HEK293 (cell line): Measurements from ENCODE around the gene H2AZ2.

Source experiments
- GLI4 ChIP-seq: fragments of 450-650 bp; formaldehyde crosslinking; IDR thresholded peaks from 2 replicates; pipeline ENCODE4 v1.5.1; 2016; ENCODE audit warnings: missing biosample characterization, missing genetic modification characterization
- ZBTB7A ChIP-seq: fragments of 450-650 bp; formaldehyde crosslinking; IDR thresholded peaks from 2 replicates; pipeline ENCODE4 v1.5.1; 2016; ENCODE audit warnings: low read depth, missing biosample characterization, missing genetic modification characterization
- ZEB2 ChIP-seq: fragments of 450-650 bp; formaldehyde crosslinking; IDR thresholded peaks from 2 replicates; pipeline ENCODE4 v1.5.1; 2016; ENCODE audit warnings: missing biosample characterization, missing genetic modification characterization
- ZFP3 ChIP-seq: fragments of 450-650 bp; formaldehyde crosslinking; IDR thresholded peaks from 2 replicates; pipeline ENCODE4 v1.5.1; 2016; ENCODE audit warnings: low read depth, missing biosample characterization, missing genetic modification characterization
- ZNF169 ChIP-seq: fragments of 450-650 bp; formaldehyde crosslinking; IDR thresholded peaks from 2 replicates; pipeline ENCODE4 v1.5.1; 2016; ENCODE audit warnings: missing biosample characterization, missing genetic modification characterization
- ZNF184 ChIP-seq: fragments of 450-650 bp; IDR thresholded peaks from 2 replicates; pipeline ENCODE4 v1.5.1; 2018; ENCODE audit warnings: missing biosample characterization, mild to moderate bottlenecking, missing genetic modification characterization
- ZNF19 ChIP-seq: fragments of 450-650 bp; formaldehyde crosslinking; IDR thresholded peaks from 2 replicates; pipeline ENCODE4; 2016; ENCODE audit warnings: missing biosample characterization, missing genetic modification characterization, low read depth
- ZNF24 ChIP-seq: fragments of 450-650 bp; formaldehyde crosslinking; IDR thresholded peaks from 2 replicates; pipeline ENCODE4 v1.5.1; 2016; ENCODE audit warnings: missing biosample characterization, missing genetic modification characterization
- ZNF324 ChIP-seq: fragments of 450-650 bp; formaldehyde crosslinking; IDR thresholded peaks from 2 replicates; pipeline ENCODE4 v1.5.1; 2016; ENCODE audit warnings: missing biosample characterization, missing genetic modification characterization
- ZNF37A ChIP-seq: fragments of 450-650 bp; IDR thresholded peaks from 2 replicates; pipeline ENCODE4 v1.5.1; 2018; ENCODE audit warnings: missing biosample characterization, missing genetic modification characterization
- ZNF394 ChIP-seq: fragments of 450-650 bp; formaldehyde crosslinking; IDR thresholded peaks from 2 replicates; pipeline ENCODE4 v1.5.1; 2016; ENCODE audit warnings: missing biosample characterization, missing genetic modification characterization, mild to moderate bottlenecking, moderate library complexity, borderline replicate concordance
- ZNF423 ChIP-seq: fragments of 450-650 bp; formaldehyde crosslinking; IDR thresholded peaks from 2 replicates; pipeline ENCODE4 v1.5.1; 2016; ENCODE audit warnings: missing biosample characterization, missing genetic modification characterization
- ZNF548 ChIP-seq: fragments of 450-650 bp; formaldehyde crosslinking; IDR thresholded peaks from 2 replicates; pipeline ENCODE4 v1.5.1; 2016; ENCODE audit warnings: missing biosample characterization, missing genetic modification characterization
- ZNF549 ChIP-seq: fragments of 450-650 bp; IDR thresholded peaks from 2 replicates; pipeline ENCODE4 v1.5.1; 2018; ENCODE audit warnings: missing biosample characterization, missing genetic modification characterization, mild to moderate bottlenecking, inconsistent platforms, moderate library complexity
- ZNF600 ChIP-seq: fragments of 450-650 bp; formaldehyde crosslinking; IDR thresholded peaks from 2 replicates; pipeline ENCODE4 v1.5.1; 2016; ENCODE audit warnings: missing biosample characterization, missing genetic modification characterization
- ZNF623 ChIP-seq: fragments of 450-650 bp; formaldehyde crosslinking; IDR thresholded peaks from 2 replicates; pipeline ENCODE4 v1.5.1; 2016; ENCODE audit warnings: missing biosample characterization, missing genetic modification characterization
- ZNF624 ChIP-seq: fragments of 450-650 bp; formaldehyde crosslinking; IDR thresholded peaks from 2 replicates; pipeline ENCODE4 v1.5.1; 2017; ENCODE audit warnings: missing biosample characterization, missing genetic modification characterization
- TF ChIP-seq, protein P1 (sequence below): fragments of 450-650 bp; formaldehyde crosslinking; IDR thresholded peaks from 2 replicates; pipeline ENCODE4 v1.5.1; 2016; ENCODE audit warnings: missing biosample characterization, missing genetic modification characterization
- TF ChIP-seq, protein P2 (sequence below): fragments of 450-650 bp; formaldehyde crosslinking; IDR thresholded peaks from 2 replicates; pipeline ENCODE4 v1.5.1; 2016; ENCODE audit warnings: missing biosample characterization, missing genetic modification characterization, borderline replicate concordance
- TF ChIP-seq, protein P3 (sequence below): fragments of 450-650 bp; formaldehyde crosslinking; IDR thresholded peaks from 2 replicates; pipeline ENCODE4 v1.5.1; 2016; ENCODE audit warnings: missing biosample characterization, missing genetic modification characterization, low read depth
- TF ChIP-seq, protein P4 (sequence below): fragments of 450-650 bp; formaldehyde crosslinking; IDR thresholded peaks from 2 replicates; pipeline ENCODE4 v1.5.1; 2016; ENCODE audit warnings: missing biosample characterization, missing genetic modification characterization
- TF ChIP-seq, protein P5 (sequence below): fragments of 450-650 bp; formaldehyde crosslinking; optimal IDR thresholded peaks from 2 replicates; pipeline ENCODE3; 2016; ENCODE audit warnings: missing biosample characterization, mild to moderate bottlenecking, missing genetic modification characterization
- TF ChIP-seq, protein P6 (sequence below): fragments of 450-650 bp; formaldehyde crosslinking; IDR thresholded peaks from 2 replicates; pipeline ENCODE4 v1.5.1; 2017; ENCODE audit warnings: missing biosample characterization, missing genetic modification characterization

Gene H2AZ2

DNA sequence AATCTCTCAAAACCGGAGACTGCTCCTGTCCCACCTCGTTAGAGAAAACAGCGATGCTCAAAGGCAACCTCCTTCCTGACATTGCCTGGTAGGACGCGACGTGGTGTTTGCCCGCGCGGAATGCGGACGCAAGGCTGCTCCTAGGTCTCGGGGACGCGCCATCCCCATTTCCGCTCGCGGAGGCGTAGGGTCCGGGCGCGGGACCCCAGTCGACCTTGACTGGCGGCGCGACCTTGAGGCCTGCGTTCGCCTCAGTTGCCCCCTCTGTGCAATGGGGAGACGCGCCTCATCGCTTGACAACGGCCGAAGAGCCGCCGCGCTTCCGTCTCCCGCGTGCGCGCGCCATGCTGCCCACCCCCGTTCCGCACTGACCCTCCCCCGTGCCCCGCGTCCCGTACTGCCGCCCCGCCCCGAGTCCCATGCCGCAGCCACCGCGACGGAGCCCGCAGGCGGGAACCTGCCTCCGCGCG, 51.8 kb downstream of the H2AZ2 start (continued):
- TF ChIP-seq, protein P1, sequence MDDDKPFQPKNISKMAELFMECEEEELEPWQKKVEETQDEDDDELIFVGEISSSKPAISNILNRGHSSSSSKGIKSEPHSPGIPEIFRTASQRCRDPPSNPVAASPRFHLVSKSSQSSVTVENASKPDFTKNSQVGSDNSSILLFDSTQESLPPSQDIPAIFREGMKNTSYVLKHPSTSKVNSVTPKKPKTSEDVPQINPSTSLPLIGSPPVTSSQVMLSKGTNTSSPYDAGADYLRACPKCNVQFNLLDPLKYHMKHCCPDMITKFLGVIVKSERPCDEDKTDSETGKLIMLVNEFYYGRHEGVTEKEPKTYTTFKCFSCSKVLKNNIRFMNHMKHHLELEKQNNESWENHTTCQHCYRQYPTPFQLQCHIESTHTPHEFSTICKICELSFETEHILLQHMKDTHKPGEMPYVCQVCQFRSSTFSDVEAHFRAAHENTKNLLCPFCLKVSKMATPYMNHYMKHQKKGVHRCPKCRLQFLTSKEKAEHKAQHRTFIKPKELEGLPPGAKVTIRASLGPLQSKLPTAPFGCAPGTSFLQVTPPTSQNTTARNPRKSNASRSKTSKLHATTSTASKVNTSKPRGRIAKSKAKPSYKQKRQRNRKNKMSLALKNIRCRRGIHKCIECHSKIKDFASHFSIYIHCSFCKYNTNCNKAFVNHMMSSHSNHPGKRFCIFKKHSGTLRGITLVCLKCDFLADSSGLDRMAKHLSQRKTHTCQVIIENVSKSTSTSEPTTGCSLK (tag by site-specific recombination) = no peak
- no peak for TF ChIP-seq ZFP3 (tag by site-specific recombination)
- no peak for TF ChIP-seq ZNF623 (tag by site-specific recombination)
- TF ChIP-seq ZNF324 (tag by site-specific recombination) = peak; percentile 81; the same call in 1 of the 2 replicates
- TF ChIP-seq ZNF600 (tag by site-specific recombination) = peak; percentile 76
- TF ChIP-seq, protein P2, sequence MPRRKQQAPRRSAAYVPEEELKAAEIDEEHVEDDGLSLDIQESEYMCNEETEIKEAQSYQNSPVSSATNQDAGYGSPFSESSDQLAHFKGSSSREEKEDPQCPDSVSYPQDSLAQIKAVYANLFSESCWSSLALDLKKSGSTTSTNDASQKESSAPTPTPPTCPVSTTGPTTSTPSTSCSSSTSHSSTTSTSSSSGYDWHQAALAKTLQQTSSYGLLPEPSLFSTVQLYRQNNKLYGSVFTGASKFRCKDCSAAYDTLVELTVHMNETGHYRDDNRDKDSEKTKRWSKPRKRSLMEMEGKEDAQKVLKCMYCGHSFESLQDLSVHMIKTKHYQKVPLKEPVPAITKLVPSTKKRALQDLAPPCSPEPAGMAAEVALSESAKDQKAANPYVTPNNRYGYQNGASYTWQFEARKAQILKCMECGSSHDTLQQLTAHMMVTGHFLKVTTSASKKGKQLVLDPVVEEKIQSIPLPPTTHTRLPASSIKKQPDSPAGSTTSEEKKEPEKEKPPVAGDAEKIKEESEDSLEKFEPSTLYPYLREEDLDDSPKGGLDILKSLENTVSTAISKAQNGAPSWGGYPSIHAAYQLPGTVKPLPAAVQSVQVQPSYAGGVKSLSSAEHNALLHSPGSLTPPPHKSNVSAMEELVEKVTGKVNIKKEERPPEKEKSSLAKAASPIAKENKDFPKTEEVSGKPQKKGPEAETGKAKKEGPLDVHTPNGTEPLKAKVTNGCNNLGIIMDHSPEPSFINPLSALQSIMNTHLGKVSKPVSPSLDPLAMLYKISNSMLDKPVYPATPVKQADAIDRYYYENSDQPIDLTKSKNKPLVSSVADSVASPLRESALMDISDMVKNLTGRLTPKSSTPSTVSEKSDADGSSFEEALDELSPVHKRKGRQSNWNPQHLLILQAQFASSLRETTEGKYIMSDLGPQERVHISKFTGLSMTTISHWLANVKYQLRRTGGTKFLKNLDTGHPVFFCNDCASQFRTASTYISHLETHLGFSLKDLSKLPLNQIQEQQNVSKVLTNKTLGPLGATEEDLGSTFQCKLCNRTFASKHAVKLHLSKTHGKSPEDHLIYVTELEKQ (tag by site-specific recombination) = peak; percentile 42; the same call in 1 of the 2 replicates
- TF ChIP-seq ZEB2 (tag by site-specific recombination) = peak; percentile 70
- no peak for TF ChIP-seq ZNF169 (tag by site-specific recombination)
- TF ChIP-seq, protein P3, sequence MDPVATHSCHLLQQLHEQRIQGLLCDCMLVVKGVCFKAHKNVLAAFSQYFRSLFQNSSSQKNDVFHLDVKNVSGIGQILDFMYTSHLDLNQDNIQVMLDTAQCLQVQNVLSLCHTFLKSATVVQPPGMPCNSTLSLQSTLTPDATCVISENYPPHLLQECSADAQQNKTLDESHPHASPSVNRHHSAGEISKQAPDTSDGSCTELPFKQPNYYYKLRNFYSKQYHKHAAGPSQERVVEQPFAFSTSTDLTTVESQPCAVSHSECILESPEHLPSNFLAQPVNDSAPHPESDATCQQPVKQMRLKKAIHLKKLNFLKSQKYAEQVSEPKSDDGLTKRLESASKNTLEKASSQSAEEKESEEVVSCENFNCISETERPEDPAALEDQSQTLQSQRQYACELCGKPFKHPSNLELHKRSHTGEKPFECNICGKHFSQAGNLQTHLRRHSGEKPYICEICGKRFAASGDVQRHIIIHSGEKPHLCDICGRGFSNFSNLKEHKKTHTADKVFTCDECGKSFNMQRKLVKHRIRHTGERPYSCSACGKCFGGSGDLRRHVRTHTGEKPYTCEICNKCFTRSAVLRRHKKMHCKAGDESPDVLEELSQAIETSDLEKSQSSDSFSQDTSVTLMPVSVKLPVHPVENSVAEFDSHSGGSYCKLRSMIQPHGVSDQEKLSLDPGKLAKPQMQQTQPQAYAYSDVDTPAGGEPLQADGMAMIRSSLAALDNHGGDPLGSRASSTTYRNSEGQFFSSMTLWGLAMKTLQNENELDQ (tag by site-specific recombination) = no peak
- TF ChIP-seq ZNF548 (tag by site-specific recombination) = peak; percentile 44; the same call in 1 of the 2 replicates
- TF ChIP-seq, protein P4, sequence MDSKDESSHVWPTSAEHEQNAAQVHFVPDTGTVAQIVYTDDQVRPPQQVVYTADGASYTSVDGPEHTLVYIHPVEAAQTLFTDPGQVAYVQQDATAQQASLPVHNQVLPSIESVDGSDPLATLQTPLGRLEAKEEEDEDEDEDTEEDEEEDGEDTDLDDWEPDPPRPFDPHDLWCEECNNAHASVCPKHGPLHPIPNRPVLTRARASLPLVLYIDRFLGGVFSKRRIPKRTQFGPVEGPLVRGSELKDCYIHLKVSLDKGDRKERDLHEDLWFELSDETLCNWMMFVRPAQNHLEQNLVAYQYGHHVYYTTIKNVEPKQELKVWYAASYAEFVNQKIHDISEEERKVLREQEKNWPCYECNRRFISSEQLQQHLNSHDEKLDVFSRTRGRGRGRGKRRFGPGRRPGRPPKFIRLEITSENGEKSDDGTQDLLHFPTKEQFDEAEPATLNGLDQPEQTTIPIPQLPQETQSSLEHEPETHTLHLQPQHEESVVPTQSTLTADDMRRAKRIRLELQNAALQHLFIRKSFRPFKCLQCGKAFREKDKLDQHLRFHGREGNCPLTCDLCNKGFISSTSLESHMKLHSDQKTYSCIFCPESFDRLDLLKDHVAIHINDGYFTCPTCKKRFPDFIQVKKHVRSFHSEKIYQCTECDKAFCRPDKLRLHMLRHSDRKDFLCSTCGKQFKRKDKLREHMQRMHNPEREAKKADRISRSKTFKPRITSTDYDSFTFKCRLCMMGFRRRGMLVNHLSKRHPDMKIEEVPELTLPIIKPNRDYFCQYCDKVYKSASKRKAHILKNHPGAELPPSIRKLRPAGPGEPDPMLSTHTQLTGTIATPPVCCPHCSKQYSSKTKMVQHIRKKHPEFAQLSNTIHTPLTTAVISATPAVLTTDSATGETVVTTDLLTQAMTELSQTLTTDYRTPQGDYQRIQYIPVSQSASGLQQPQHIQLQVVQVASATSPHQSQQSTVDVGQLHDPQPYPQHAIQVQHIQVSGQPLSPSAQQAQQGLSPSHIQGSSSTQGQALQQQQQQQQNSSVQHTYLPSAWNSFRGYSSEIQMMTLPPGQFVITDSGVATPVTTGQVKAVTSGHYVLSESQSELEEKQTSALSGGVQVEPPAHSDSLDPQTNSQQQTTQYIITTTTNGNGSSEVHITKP (tag by site-specific recombination) = peak; percentile 84
- no peak for TF ChIP-seq ZNF624 (tag by site-specific recombination)
- TF ChIP-seq ZNF423 = peak; percentile 55; the same call in 1 of the 2 replicates
- no peak for TF ChIP-seq ZNF184 (tag by site-specific recombination)
- TF ChIP-seq, protein P5, sequence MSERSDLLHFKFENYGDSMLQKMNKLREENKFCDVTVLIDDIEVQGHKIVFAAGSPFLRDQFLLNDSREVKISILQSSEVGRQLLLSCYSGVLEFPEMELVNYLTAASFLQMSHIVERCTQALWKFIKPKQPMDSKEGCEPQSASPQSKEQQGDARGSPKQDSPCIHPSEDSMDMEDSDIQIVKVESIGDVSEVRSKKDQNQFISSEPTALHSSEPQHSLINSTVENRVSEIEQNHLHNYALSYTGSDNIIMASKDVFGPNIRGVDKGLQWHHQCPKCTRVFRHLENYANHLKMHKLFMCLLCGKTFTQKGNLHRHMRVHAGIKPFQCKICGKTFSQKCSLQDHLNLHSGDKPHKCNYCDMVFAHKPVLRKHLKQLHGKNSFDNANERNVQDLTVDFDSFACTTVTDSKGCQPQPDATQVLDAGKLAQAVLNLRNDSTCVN (tag by site-specific recombination) = peak; percentile 99
- peak; percentile 56 for TF ChIP-seq GLI4 (tag by site-specific recombination)
- no peak for TF ChIP-seq ZNF19
- TF ChIP-seq, protein P6, sequence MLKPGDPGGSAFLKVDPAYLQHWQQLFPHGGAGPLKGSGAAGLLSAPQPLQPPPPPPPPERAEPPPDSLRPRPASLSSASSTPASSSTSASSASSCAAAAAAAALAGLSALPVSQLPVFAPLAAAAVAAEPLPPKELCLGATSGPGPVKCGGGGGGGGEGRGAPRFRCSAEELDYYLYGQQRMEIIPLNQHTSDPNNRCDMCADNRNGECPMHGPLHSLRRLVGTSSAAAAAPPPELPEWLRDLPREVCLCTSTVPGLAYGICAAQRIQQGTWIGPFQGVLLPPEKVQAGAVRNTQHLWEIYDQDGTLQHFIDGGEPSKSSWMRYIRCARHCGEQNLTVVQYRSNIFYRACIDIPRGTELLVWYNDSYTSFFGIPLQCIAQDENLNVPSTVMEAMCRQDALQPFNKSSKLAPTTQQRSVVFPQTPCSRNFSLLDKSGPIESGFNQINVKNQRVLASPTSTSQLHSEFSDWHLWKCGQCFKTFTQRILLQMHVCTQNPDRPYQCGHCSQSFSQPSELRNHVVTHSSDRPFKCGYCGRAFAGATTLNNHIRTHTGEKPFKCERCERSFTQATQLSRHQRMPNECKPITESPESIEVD (tag by site-specific recombination) = no peak
- TF ChIP-seq ZBTB7A (tag by site-specific recombination) = 0 out of 2 replicates have a peak, but pooled peaks have one; percentile 44
- peak; percentile 85 for TF ChIP-seq ZNF24
- TF ChIP-seq ZNF394 (tag by site-specific recombination) = peak; percentile 56
- no peak for TF ChIP-seq ZNF549 (tag by site-specific recombination)
- no peak for TF ChIP-seq ZNF37A (tag by site-specific recombination)
